Heart right ventricle (tissue), 16 donors: ENCODE data around the gene PRDM11. TPM values are rescaled to one million over a fixed set of nuclear protein-coding genes. Genes with fewer than 3 reads are reported as not detected.
"Not testable (repeated sequence)": the region's sequence is repeated elsewhere in the genome, so short reads cannot be mapped to it uniquely, and the experiment has no call there.

Experiments used
- ATAC-seq, 8 donors: fragments of 200-7000 bp; cut with Tn5 transposase; one replicate each; pipeline ENCODE4 v1.9.1; 2020; ENCODE audit warnings: mild to moderate bottlenecking in 8 of 8, moderate library complexity in 8 of 8, moderate number of reproducible peaks in 1 of 8
- DNase-seq, 2 donors: peaks; one replicate each; pipeline ENCODE4 v3.0.0-alpha.2; 2020
- H3K27ac ChIP-seq, 10 donors: fragments of 200-600 bp; sonication (generic) in 2 of 10; one replicate each; pipeline versions ENCODE4 v1.5.0 to v1.8.0; 2020 to 2022; ENCODE audit warnings: mild to moderate bottlenecking in 3 of 10
- H3K27me3 ChIP-seq, 7 donors: fragments of 200-600 bp; one replicate each; pipeline ENCODE4 v1.8.0; 2021 to 2022; ENCODE audit warnings: mild to moderate bottlenecking in 2 of 7
- H3K36me3 ChIP-seq, 9 donors: fragments of 200-600 bp; sonication (generic) in 1 of 9; one replicate each; pipeline versions ENCODE4 v1.5.0 to v1.8.0; 2020 to 2022; ENCODE audit warnings: mild to moderate bottlenecking in 2 of 9
- H3K4me1 ChIP-seq, 9 donors: fragments of 200-600 bp; sonication (generic) in 1 of 9; one replicate each; pipeline versions ENCODE4 v1.5.0 to v1.8.0; 2020 to 2022; ENCODE audit warnings: mild to moderate bottlenecking in 4 of 9
- H3K4me3 ChIP-seq, 10 donors: fragments of 200-600 bp; sonication (generic) in 2 of 10; one replicate each; pipeline versions ENCODE4 v1.5.0 to v1.8.0; 2020 to 2022; ENCODE audit warnings: mild to moderate bottlenecking in 7 of 10, moderate library complexity in 2 of 10
- H3K9me3 ChIP-seq, 11 donors: fragments of 200-600 bp in 10 of 11; sonication (generic) in 2 of 11; one replicate each; pipeline versions ENCODE4 v1.5.0 to v1.8.0; 2013 to 2022; ENCODE audit warnings: mild to moderate bottlenecking in 2 of 11, control low read depth in 1 of 11, moderate library complexity in 1 of 11
- CTCF ChIP-seq, 9 donors: fragments of 200-600 bp; sonication (generic) in 2 of 9; IDR thresholded peaks; one replicate each; pipeline versions ENCODE4 v1.5.0 to v1.8.0; 2021 to 2022; ENCODE audit warnings: antibody characterized with exemption in 9 of 9, mild to moderate bottlenecking in 5 of 9, moderate library complexity in 1 of 9
- WGBS, 2 donors: extraction: QIAGEN DNeasy Blood & Tissue Kit; methylation state at CpG; one replicate each; pipeline ENCODE4 v1.1.7; 2013; ENCODE audit warnings: inconsistent platforms in 1 of 2; 5-methylcytosine and 5-hydroxymethylcytosine counted together
- intact Hi-C, 10 donors: fragments of 100-400 bp; cut with DNase I; formaldehyde crosslinking; loops; one replicate each; pipeline versions ENCODE4 v1.11.1 to v1.14.2; 2022
- polyA plus RNA-seq, 2 donors: library from polyadenylated mRNA; stranded (reverse); fragments of 200-250 nt; gene quantifications; one replicate each; pipeline ENCODE4 v1.2.3, GENCODE V29; 2013
- total RNA-seq, 10 donors: library from RNA; stranded (reverse); fragmentation: NEBNext Ultra II Directional in 3 of 10; extraction: Animal tissue kit (Norgen Biotek cat#: 25700) in 3 of 10; gene quantifications; one replicate each; pipeline versions ENCODE4 v1.2.1 to v1.2.4, GENCODE V29; 2021 to 2023
- donor health status: Arrhythmogenic right ventricular cardiomyopathy.
- donor health status: ischemic (EF 13 %, LVEDD 7.1; RV severe dilation, severe dysfunction).
- donor health status: healthy with polysubstance abuse.
- donor health status: DM: no; HTN: yes; CAD: no.
- donor health status: DM: no; HTN: no; CAD: no.
- donor health status: ischemic (EF 25% LVEDD 6.9; RV normal size, moderate dysfunction).
- donor health status: ischemic (EF 25% LVEDD 5.7; RV mildly dilated, moderate dysfunction).
- donor health status: healthy.
- donor health status: DM: yes; HTN: yes; CAD: no.
- donor health status: Ischemic cardiomyopathy.
- donor health status: ischemic (EF 35%, LVEDD 5.7; RV mildly dilated, moderate dysfunction).
- donor health status: nonischemic (EF 11% LVEDD 7.7; RV severe dilation, severe dysfunction).
- donor health status: DM: yes; HTN: yes; CAD: no.
- donor health status: PGD.
- donor health status: ischemic (EF 29% LVEDD 5.4; RV normal size, mild dysfunction).
- donor health status: nonischemic (EF 23%, LVEDD 6.1; RV moderate dilation, normal function).

Gene PRDM11
- total and polyA plus RNA-seq, 12 donors, result 4.6 to 22.0 (median 14.8) TPM

GRCh38 chr11:45247433-45247832 is 101.0 kb downstream of the PRDM11 start:
- WGBS, 2 donors, result 37 to 39% methylated on average over 2 of the region's 2 CpGs
- Histone ChIP-seq H3K4me3 (no peak overlapping the region), H3K9me3 (no peaks in the 10 kb centered on the region), H3K27me3 (no peaks in the 10 kb centered on the region), H3K27ac (no peak overlapping the region), H3K36me3 (no peaks in the 10 kb centered on the region), H3K4me1 (peaks cover 0 to 10% (median 0%) of the 10 kb centered on the region in 9 donors)
- ATAC-seq (no peak), DNase-seq (no peak)
- no peak for TF ChIP-seq CTCF (IDR thresholded peaks at IDR 0.05)
- intact Hi-C loops, result no loop called here

DNA sequence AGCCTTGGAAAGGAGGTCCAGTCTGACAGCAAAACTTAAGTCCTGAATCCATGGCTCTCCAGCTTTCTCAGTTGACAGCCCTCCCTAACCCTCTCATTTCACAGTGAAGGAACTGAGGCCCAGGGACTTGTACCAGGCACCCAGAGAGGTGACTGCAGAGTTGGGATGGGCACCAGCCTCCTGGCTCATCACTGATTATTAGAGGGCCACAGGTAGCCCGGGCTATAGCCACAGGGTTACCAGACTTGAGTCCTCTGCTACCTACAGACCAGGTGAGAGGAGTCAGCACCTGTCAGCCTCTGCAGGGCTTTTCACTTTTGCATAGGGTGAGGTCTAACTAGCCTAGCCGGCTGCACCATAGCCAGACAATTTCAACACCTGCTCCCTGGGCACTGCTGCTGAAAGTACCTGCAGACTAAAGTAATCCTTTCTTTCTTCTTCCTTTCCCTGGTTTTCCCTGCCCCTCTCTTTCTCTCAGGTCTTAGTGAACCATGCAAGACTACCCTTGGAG is 102.1 kb downstream of the PRDM11 start:
- ATAC-seq (no peak), DNase-seq (no peak)
- Histone ChIP-seq H3K27ac (no peak overlapping the region), H3K9me3 (no peaks in the 10 kb centered on the region), H3K36me3 (no peaks in the 10 kb centered on the region), H3K4me3 (no peak overlapping the region), H3K4me1 (peaks cover 0 to 10% (median 0%) of the 10 kb centered on the region in 9 donors), H3K27me3 (peaks cover 0 to 4% (median 0%) of the 10 kb centered on the region in 7 donors)
- no peak for TF ChIP-seq CTCF (IDR thresholded peaks at IDR 0.05)
- WGBS, 2 donors, result 95 to 97% methylated on average over 2 of the region's 2 CpGs
- intact Hi-C loops, result no loop called here

DNA sequence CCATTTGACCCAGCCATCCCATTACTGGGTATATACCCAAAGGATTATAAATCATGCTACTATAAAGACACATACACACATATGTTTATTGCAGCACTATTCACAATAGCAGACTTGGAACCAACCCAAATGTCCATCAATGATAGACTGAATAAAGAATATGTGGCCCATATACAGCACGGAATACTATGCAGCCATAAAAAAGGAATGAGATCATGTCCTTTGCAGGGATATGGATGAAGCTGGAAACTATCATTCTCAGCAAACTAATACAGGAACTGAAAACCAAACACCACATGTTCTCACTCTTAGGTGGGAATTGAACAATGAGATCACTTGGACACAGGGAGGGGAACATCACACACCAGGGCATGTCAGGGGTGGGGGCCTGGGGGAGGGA is 102.9 kb downstream of the PRDM11 start:
- peaks cover 0 to 10% (median 0%) of the 10 kb centered on the region in 9 donors for H3K4me1 ChIP-seq
- DNase-seq, result not testable (repeated sequence)
- WGBS, 2 donors, result 95 to 98% methylated on average over 1 of the region's 1 CpG

DNA sequence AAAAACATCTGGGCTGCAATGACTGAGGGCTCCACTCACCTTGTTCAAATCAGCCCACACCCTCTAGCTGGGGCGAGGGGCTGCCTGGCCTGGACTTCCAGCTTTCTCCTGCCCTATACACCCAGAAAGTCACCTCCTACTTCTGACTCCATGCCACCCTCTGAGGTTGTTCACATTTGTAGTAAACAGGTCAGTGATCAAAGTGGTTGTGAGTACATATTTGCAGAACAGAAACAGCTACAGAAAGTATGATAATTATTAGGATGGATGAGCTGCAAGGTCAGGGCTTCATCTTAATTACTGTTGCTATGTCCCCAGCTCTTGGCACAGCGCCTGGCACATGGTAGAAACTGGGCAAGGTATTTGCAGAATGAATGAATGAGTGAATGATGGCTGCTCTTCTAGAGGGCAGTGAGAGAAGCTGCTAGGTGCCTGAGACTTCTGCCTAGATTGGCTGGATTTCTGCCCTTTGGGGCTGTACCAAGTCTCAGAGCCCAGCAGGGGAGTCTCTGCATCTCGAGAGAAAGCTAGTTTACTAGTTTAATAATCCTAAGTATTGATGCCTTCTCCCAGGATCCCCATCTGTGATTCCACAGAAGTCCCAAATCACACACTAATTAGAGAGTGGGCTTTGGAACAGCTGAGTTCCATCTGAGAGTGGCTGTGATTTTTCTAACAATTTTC is 103.7 kb downstream of the PRDM11 start:
- no peak overlapping the region for H3K4me3 ChIP-seq
- no peak for TF ChIP-seq CTCF (IDR thresholded peaks at IDR 0.05)
- no peak overlapping the region for H3K27ac ChIP-seq
- 69 to 73% methylated on average over 3 of the region's 3 CpGs for WGBS, 2 donors
- intact Hi-C loops, result loop anchor here in 2 of 10 donors (5.0 kb wide), 1 partner anchor 82 kb away; no protein-coding TSS in a partner anchor
- peaks cover 0 to 5% (median 0%) of the 10 kb centered on the region in 7 donors for H3K27me3 ChIP-seq
- no peaks in the 10 kb centered on the region for H3K36me3 ChIP-seq
- H3K4me1 ChIP-seq, result peaks cover 0 to 10% (median 0%) of the 10 kb centered on the region in 9 donors
- no peaks in the 10 kb centered on the region for H3K9me3 ChIP-seq
- ATAC-seq, result no peak
- no peak for DNase-seq

More for the DNA sequence above, 102.9 kb downstream of the PRDM11 start:
- H3K27me3 ChIP-seq, H3K4me3 ChIP-seq, H3K27ac ChIP-seq, intact Hi-C loops, ATAC-seq, H3K9me3 ChIP-seq, H3K36me3 ChIP-seq: not testable (repeated sequence)
